ENCODE results near the gene FNDC3B.

Gene FNDC3B

GRCh38 chr3:172030181-172030580, 9.2 kb upstream of the FNDC3B start:
- no peak for TF ChIP-seq TAF1 (IDR thresholded peaks at IDR 0.05; ENCODE audit: borderline replicate concordance, insufficient read depth, low read length)
- no peak for TF ChIP-seq POLR2AphosphoS5 (IDR thresholded peaks at IDR 0.05; ENCODE audit: low read depth, low read length)
- TF ChIP-seq REST (IDR thresholded peaks at IDR 0.05; ENCODE audit: insufficient read depth in 1 of 2, low read depth in 2 of 2, low read length in 2 of 2): no peak
- TF ChIP-seq SIN3A (IDR thresholded peaks at IDR 0.05; ENCODE audit: borderline replicate concordance, insufficient read depth, low read length): no peak
- TF ChIP-seq FOXP2 (optimal IDR thresholded peaks at IDR 0.05; ENCODE audit: borderline replicate concordance, extremely low read depth, extremely low read length, insufficient read depth): no peak

GRCh38 chr3:172031996-172032395, 7.4 kb upstream of the FNDC3B start:
- TF ChIP-seq POLR2AphosphoS5 (IDR thresholded peaks at IDR 0.05; ENCODE audit: low read depth, low read length) (no peak), SIN3A (IDR thresholded peaks at IDR 0.05; ENCODE audit: borderline replicate concordance, insufficient read depth, low read length) (no peak), FOXP2 (optimal IDR thresholded peaks at IDR 0.05; ENCODE audit: borderline replicate concordance, extremely low read depth, extremely low read length, insufficient read depth) (no peak), TAF1 (IDR thresholded peaks at IDR 0.05; ENCODE audit: borderline replicate concordance, insufficient read depth, low read length) (no peak), REST (IDR thresholded peaks at IDR 0.05; ENCODE audit: insufficient read depth in 1 of 2, low read depth in 2 of 2, low read length in 2 of 2) (no peak)

GRCh38 chr3:172033396-172033795, 6.0 kb upstream of the FNDC3B start:
- no peak for TF ChIP-seq TAF1 (IDR thresholded peaks at IDR 0.05; ENCODE audit: borderline replicate concordance, insufficient read depth, low read length)
- TF ChIP-seq POLR2AphosphoS5 (IDR thresholded peaks at IDR 0.05; ENCODE audit: low read depth, low read length): no peak
- TF ChIP-seq SIN3A (IDR thresholded peaks at IDR 0.05; ENCODE audit: borderline replicate concordance, insufficient read depth, low read length): no peak
- TF ChIP-seq REST (IDR thresholded peaks at IDR 0.05; ENCODE audit: insufficient read depth in 1 of 2, low read depth in 2 of 2, low read length in 2 of 2): no peak
- TF ChIP-seq FOXP2 (optimal IDR thresholded peaks at IDR 0.05; ENCODE audit: borderline replicate concordance, extremely low read depth, extremely low read length, insufficient read depth): no peak

GRCh38 chr3:172034786-172035685, 4.3 kb upstream of the FNDC3B start:
- TF ChIP-seq SIN3A (IDR thresholded peaks at IDR 0.05; ENCODE audit: borderline replicate concordance, insufficient read depth, low read length) (no peak), FOXP2 (optimal IDR thresholded peaks at IDR 0.05; ENCODE audit: borderline replicate concordance, extremely low read depth, extremely low read length, insufficient read depth) (no peak)

GRCh38 chr3:172036541-172037215, 2.7 kb upstream of the FNDC3B start:
- TF ChIP-seq REST (IDR thresholded peaks at IDR 0.05; ENCODE audit: insufficient read depth in 1 of 2, low read depth in 2 of 2, low read length in 2 of 2) (no peak), POLR2AphosphoS5 (IDR thresholded peaks at IDR 0.05; ENCODE audit: low read depth, low read length) (no peak), SIN3A (IDR thresholded peaks at IDR 0.05; ENCODE audit: borderline replicate concordance, insufficient read depth, low read length) (no peak), TAF1 (IDR thresholded peaks at IDR 0.05; ENCODE audit: borderline replicate concordance, insufficient read depth, low read length) (no peak), FOXP2 (optimal IDR thresholded peaks at IDR 0.05; ENCODE audit: borderline replicate concordance, extremely low read depth, extremely low read length, insufficient read depth) (no peak)

Measured in PFSK-1 (cell line).